K562 (cell line): ENCODE data around the gene ARSI. TPM values are rescaled to one million over a fixed set of nuclear protein-coding genes. Genes with fewer than 3 reads are reported as not detected.

Experiments
- CBX1 ChIP-seq: sonication (generic); IDR thresholded peaks from 2 replicates; pipeline ENCODE4 v1.6.1; 2016; ENCODE audit warnings: antibody characterized with exemption, low read depth, mild to moderate bottlenecking
- CBX2 ChIP-seq: fragments of 200-600 bp; sonication (generic); IDR thresholded peaks from one replicate; pipeline ENCODE4 v1.6.1; 2012; ENCODE audit warnings: mild to moderate bottlenecking, low read length, inconsistent platforms; ENCODE audit not compliant: insufficient read depth, poor library complexity, severe bottlenecking
- CHD1 ChIP-seq: fragments of 200-600 bp; sonication (generic); IDR thresholded peaks from one replicate; pipeline ENCODE4 v1.6.1; 2012; ENCODE audit warnings: mild to moderate bottlenecking, moderate library complexity, low read length, inconsistent platforms
- DIDO1 ChIP-seq: fragments of 450-650 bp; IDR thresholded peaks from 2 replicates; pipeline ENCODE4 v1.6.1; 2016; ENCODE audit warnings: low read depth, missing biosample characterization, missing genetic modification characterization
- EP300 ChIP-seq: IDR thresholded peaks from 2 replicates; pipeline ENCODE4 v1.6.1; 2012; ENCODE audit warnings: low read length, improper control_type of control experiment
- EP400 ChIP-seq: fragments of 450-650 bp; IDR thresholded peaks from 2 replicates; pipeline ENCODE4 v1.6.1; 2017; ENCODE audit warnings: antibody characterized with exemption, mild to moderate bottlenecking, moderate library complexity
- ETV1 ChIP-seq: fragments of 450-650 bp; conservative IDR thresholded peaks from 2 replicates; pipeline ENCODE4 v1.6.1; 2016; ENCODE audit warnings: missing genetic modification characterization, control low read depth, low read depth, missing compliant biosample characterization
- HIVEP1 ChIP-seq: fragments of 250-450 bp; sonication (Bioruptor Pico); IDR thresholded peaks from 2 replicates; pipeline ENCODE4 v1.4.0; 2020; ENCODE audit warnings: mild to moderate bottlenecking
- KAT7 ChIP-seq: sonication (generic); formaldehyde crosslinking; IDR thresholded peaks from 2 replicates; pipeline ENCODE4 v1.8.0; 2022; ENCODE audit warnings: missing genetic modification reagents, mild to moderate bottlenecking, borderline replicate concordance
- KHSRP ChIP-seq: fragments of 450-650 bp; IDR thresholded peaks from 2 replicates; pipeline ENCODE4 v1.6.1; 2017
- MCM7 ChIP-seq, 2 experiments: fragments of 450-650 bp; IDR thresholded peaks; 2 replicates each; pipeline ENCODE4 v1.6.1; 2016 to 2018
- MYBL2 ChIP-seq, 2 experiments: fragments of 450-650 bp in 1 of 2; sonication (generic) in 1 of 2; formaldehyde crosslinking in 1 of 2; IDR thresholded peaks; 2 replicates each; pipeline versions ENCODE4 v1.6.1 to v1.8.1; 2017 to 2022; ENCODE audit warnings: borderline replicate concordance in 1 of 2, inconsistent platforms in 1 of 2, low read depth in 1 of 2, mild to moderate bottlenecking in 1 of 2, missing genetic modification reagents in 1 of 2, moderate library complexity in 1 of 2
- NEUROD1 ChIP-seq: fragments of 150-350 bp; IDR thresholded peaks from 2 replicates; pipeline ENCODE4 v1.6.1; 2014; ENCODE audit warnings: borderline replicate concordance, low read length, low read depth; ENCODE audit not compliant: partially characterized antibody
- NR1H2 ChIP-seq: sonication (generic); formaldehyde crosslinking; IDR thresholded peaks from 2 replicates; pipeline ENCODE4 v1.4.0; 2020; ENCODE audit warnings: mild to moderate bottlenecking, missing genetic modification reagents
- PHB2 ChIP-seq: fragments of 450-650 bp; IDR thresholded peaks from 2 replicates; pipeline ENCODE4 v1.6.1; 2017; ENCODE audit warnings: low read depth
- RBM14 ChIP-seq: fragments of 200-400 bp; formaldehyde crosslinking; IDR thresholded peaks from 2 replicates; pipeline ENCODE4 v1.6.1; 2018; ENCODE audit warnings: low read depth, mild to moderate bottlenecking, low read length, moderate library complexity, borderline replicate concordance; ENCODE audit not compliant: insufficient read depth
- SMAD3 ChIP-seq: fragments of 450-650 bp; formaldehyde crosslinking; conservative IDR thresholded peaks from 2 replicates; pipeline ENCODE4 v1.4.0; 2020; ENCODE audit warnings: mild to moderate bottlenecking
- TCF7L2 ChIP-seq: fragments of 150-350 bp; IDR thresholded peaks from 2 replicates; pipeline ENCODE4 v1.6.1; 2016; ENCODE audit warnings: low read depth, mild to moderate bottlenecking, low read length, moderate library complexity
- polyA plus RNA-seq, 8 experiments: library from polyadenylated mRNA; depleted of rRNA in 4 of 8; stranded (reverse) in 5 of 8; unstranded in 3 of 8; fragments of >200 nt; fragmentation: Nextera tagmentation in 2 of 8; fragmentation: Illumina TruSeq in 1 of 8; extraction: Ambion mirVana in 2 of 8; extraction: Trizol in 1 of 8; gene quantifications; 2 replicates each; pipeline versions ENCODE4 v1.2.1 to v1.2.3, GENCODE V29; 2011 to 2014; ENCODE audit warnings: inconsistent platforms in 1 of 8, missing spikeins in 1 of 8
- total RNA-seq, 7 experiments: library from RNA; depleted of rRNA in 6 of 7; stranded (reverse); fragments of >200 nt in 6 of 7; fragmentation: Illumina TruSeq in 2 of 7; extraction: Trizol in 2 of 7; gene quantifications; 2 replicates each; pipeline versions ENCODE4 v1.2.1 to v1.2.3, GENCODE V29; 2011 to 2021; ENCODE audit warnings: low replicate concordance in 1 of 7
- TF ChIP-seq, protein P1 (sequence below): fragments of 250-450 bp; sonication (Bioruptor Pico); IDR thresholded peaks from 2 replicates; pipeline ENCODE4 v1.5.0; 2021; ENCODE audit warnings: mild to moderate bottlenecking, borderline replicate concordance
- TF ChIP-seq, protein P2 (sequence below): sonication (generic); formaldehyde crosslinking; IDR thresholded peaks from 2 replicates; pipeline ENCODE4 v1.8.0; 2022; ENCODE audit warnings: missing genetic modification reagents, mild to moderate bottlenecking, moderate library complexity, borderline replicate concordance

ARSI gene
- total and polyA plus RNA-seq, 9 of the 15 experiments (the other 6 are each of a cell fraction or from before 2014, with no cell fraction given) = 0.04 to 0.07 TPM; not detected in 7

DNA sequence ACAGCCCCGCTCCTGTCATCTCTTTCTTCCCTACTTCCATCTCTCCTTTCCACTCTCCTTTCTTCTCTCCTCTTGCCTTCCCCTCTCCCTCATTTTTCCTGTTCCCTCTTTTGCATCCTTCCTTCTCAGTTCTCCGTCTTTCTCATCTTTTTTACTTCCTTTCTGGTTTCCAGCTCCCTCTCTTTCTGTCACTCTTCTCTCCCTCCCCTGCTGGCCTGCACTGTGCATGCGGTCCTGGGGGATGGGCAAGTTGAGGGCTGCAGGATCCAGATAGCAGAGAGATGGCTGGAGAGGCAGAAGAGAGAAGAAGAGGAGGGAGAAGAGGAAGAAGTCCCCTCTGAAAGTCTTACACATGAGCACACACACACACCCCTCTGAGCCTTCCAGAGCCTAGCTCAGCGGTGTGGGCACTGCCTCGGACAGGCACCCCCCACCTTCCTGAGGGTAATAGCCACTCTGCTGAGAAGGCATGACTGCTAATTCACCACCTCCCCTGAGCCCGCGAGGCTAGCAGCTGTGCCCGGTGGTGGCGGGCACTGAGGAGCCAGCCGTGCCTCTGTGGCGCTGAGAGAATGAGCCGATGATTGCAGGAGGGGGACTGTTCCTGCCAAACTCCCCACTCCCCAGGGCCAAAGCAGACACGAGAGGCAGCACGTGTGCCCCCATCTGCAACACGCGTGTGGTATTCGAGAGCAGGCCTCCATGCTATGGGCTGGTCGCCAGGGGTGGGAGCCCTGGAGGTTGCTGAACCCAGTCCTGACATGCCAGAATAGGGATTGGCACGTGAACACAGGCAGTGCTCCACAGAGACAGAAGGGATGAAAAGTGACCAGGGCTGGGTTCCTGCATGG lies 9.4 kb downstream of the ARSI start (continued):
- TF ChIP-seq CBX1 (no peak), MCM7 (IDR thresholded peaks at IDR 0.05) (no peak), EP300 (peak; percentile 63; the same call in 1 of the 2 replicates), EP400 (peak; percentile 59; the same call in 1 of the 2 replicates), HIVEP1 (no peak), CHD1 (no peak), KAT7 (CRISPR knock-in tag) (no peak), NEUROD1 (no peak), RBM14 (no peak), TCF7L2 (no peak), DIDO1 (tag) (0 out of 2 replicates have a peak, but pooled peaks have one; percentile 50), ETV1 (no peak), CBX2 (no peak), PHB2 (peak; percentile 41), SMAD3 (CRISPR knock-in tag) (no peak), NR1H2 (CRISPR knock-in tag) (no peak), MYBL2 (IDR thresholded peaks at IDR 0.05; ENCODE audit: low read depth) (no peak), MYBL2 (CRISPR knock-in tag; IDR thresholded peaks at IDR 0.05; ENCODE audit: borderline replicate concordance) (no peak), KHSRP (no peak)
- TF ChIP-seq, protein P1, sequence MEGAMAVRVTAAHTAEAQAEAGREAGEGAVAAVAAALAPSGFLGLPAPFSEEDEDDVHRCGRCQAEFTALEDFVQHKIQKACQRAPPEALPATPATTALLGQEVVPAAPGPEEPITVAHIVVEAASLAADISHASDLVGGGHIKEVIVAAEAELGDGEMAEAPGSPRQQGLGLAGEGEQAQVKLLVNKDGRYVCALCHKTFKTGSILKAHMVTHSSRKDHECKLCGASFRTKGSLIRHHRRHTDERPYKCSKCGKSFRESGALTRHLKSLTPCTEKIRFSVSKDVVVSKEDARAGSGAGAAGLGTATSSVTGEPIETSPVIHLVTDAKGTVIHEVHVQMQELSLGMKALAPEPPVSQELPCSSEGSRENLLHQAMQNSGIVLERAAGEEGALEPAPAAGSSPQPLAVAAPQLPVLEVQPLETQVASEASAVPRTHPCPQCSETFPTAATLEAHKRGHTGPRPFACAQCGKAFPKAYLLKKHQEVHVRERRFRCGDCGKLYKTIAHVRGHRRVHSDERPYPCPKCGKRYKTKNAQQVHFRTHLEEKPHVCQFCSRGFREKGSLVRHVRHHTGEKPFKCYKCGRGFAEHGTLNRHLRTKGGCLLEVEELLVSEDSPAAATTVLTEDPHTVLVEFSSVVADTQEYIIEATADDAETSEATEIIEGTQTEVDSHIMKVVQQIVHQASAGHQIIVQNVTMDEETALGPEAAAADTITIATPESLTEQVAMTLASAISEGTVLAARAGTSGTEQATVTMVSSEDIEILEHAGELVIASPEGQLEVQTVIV (CRISPR knock-in tag) = no peak
- TF ChIP-seq, protein P2, sequence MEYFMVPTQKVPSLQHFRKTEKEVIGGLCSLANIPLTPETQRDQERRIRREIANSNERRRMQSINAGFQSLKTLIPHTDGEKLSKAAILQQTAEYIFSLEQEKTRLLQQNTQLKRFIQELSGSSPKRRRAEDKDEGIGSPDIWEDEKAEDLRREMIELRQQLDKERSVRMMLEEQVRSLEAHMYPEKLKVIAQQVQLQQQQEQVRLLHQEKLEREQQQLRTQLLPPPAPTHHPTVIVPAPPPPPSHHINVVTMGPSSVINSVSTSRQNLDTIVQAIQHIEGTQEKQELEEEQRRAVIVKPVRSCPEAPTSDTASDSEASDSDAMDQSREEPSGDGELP (CRISPR knock-in tag) = peak; percentile 63
